ENCODE results near the gene PRKG1.

- TF ChIP-seq FOXJ3 (CRISPR knock-in tag; IDR thresholded peaks at IDR 0.05; ENCODE audit: borderline replicate concordance) (no peak), CTCF (IDR thresholded peaks at IDR 0.05) (no peak), ZNF263 (CRISPR knock-in tag; IDR thresholded peaks at IDR 0.05; ENCODE audit: low read depth) (no peak), ATF2 (CRISPR knock-in tag; IDR thresholded peaks at IDR 0.05; ENCODE audit: borderline replicate concordance, low read depth) (no peak), JUN (CRISPR knock-in tag; IDR thresholded peaks at IDR 0.05) (no peak), TCF7 (CRISPR knock-in tag; IDR thresholded peaks at IDR 0.05; ENCODE audit: low read depth) (no peak), FOXP1 (CRISPR knock-in tag; IDR thresholded peaks at IDR 0.05; ENCODE audit: borderline replicate concordance) (no peak), ZNF281 (CRISPR knock-in tag; IDR thresholded peaks at IDR 0.05) (no peak), ESRRA (CRISPR knock-in tag; IDR thresholded peaks at IDR 0.05; ENCODE audit: borderline replicate concordance) (no peak), CREM (CRISPR knock-in tag; IDR thresholded peaks at IDR 0.05) (no peak), NR3C1 (CRISPR knock-in tag; conservative IDR thresholded peaks at IDR 0.05; ENCODE audit: low read depth) (no peak)
- TF ChIP-seq, protein P1, sequence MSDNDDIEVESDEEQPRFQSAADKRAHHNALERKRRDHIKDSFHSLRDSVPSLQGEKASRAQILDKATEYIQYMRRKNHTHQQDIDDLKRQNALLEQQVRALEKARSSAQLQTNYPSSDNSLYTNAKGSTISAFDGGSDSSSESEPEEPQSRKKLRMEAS (CRISPR knock-in tag; IDR thresholded peaks at IDR 0.05): no peak
These were observed 127.7 kb downstream of the PRKG1 start for GRCh38 chr10:51201947-51202346.

Data from WTC11 (cell line).